HG03175 (cell line): ENCODE results near the gene DNAAF2.
"Not testable (repeated sequence)": the region's sequence is repeated elsewhere in the genome, so short reads cannot be mapped to it uniquely, and the experiment has no call there.

Experiments
- ATAC-seq: cut with Tn5 transposase; IDR thresholded peaks from one replicate; pipeline ENCODE4 v1.9.1; 2021; ENCODE audit warnings: mild to moderate bottlenecking, moderate library complexity; ENCODE audit not compliant: unreplicated experiment

The DNAAF2 gene, protein sequence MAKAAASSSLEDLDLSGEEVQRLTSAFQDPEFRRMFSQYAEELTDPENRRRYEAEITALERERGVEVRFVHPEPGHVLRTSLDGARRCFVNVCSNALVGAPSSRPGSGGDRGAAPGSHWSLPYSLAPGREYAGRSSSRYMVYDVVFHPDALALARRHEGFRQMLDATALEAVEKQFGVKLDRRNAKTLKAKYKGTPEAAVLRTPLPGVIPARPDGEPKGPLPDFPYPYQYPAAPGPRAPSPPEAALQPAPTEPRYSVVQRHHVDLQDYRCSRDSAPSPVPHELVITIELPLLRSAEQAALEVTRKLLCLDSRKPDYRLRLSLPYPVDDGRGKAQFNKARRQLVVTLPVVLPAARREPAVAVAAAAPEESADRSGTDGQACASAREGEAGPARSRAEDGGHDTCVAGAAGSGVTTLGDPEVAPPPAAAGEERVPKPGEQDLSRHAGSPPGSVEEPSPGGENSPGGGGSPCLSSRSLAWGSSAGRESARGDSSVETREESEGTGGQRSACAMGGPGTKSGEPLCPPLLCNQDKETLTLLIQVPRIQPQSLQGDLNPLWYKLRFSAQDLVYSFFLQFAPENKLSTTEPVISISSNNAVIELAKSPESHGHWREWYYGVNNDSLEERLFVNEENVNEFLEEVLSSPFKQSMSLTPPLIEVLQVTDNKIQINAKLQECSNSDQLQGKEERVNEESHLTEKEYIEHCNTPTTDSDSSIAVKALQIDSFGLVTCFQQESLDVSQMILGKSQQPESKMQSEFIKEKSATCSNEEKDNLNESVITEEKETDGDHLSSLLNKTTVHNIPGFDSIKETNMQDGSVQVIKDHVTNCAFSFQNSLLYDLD

DNA sequence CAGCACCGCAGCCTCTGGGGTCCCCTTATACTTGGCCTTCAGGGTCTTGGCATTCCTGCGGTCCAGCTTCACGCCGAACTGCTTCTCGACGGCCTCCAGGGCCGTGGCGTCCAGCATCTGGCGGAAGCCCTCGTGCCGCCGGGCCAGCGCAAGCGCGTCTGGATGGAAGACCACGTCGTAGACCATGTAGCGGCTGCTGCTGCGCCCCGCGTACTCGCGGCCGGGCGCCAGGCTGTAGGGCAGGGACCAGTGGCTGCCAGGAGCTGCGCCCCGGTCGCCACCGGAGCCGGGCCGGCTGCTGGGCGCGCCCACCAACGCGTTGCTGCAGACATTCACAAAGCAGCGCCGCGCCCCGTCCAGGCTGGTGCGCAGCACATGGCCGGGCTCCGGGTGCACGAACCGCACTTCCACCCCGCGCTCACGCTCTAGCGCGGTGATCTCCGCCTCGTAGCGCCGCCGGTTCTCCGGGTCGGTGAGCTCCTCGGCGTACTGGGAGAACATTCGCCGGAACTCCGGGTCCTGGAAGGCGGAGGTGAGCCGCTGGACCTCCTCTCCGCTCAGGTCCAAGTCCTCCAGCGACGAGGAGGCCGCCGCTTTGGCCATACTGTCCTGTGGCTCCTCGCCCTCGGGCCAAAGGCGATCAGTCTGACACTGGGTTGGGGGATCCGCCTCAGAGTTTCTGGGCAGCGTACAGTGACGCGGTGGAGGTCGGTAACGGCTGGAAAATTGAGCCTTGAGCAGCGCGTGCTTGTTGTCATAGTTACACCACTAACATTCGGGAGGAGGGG lies at the start of gene DNAAF2:
Gene DNAAF2, minus strand, starts transcription at position 698 of the 788 bp plus-strand sequence. Its CDS starts 95 bp downstream, at position 603.
- peak; percentile 35 for ATAC-seq

DNA sequence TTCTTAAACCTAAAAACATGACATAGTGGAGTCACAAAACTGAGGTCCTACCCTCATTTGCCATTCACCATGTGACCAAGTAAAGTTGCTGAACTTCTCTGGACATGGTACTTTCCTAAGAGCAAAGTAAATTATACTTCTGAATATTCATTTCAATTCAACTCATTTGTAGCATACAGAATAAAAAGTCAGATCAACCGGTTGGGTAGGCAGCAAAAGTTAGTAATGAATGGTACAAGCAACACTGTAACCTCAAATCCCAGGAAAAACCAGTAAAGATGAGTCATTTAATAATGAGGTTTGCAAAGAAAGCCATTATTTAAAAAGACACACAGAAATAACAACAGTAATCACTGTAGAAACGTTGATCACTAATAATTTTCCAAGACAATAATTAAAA lies 44.2 kb upstream of the DNAAF2 start:
- no peak for ATAC-seq

DNA sequence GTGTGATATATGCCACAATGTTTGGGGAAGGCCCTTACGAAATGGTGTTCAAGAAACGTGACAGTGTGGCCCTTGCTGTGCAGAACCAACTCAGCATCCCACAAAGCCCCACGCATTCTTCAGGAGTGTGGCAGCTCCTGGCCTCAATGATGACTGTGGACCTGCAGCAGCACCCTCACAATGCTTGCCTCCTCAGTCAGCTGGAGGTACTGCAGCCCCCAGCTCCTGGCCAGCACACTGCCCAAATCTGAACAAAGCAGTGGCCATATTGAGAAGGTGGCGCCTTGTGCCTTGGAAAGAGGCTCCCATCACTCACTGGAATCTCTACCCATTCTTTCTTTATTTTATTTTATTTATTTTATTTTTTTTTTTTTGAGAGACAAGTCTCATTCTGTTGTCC lies 42.6 kb upstream of the DNAAF2 start:
- no peak for ATAC-seq

DNA sequence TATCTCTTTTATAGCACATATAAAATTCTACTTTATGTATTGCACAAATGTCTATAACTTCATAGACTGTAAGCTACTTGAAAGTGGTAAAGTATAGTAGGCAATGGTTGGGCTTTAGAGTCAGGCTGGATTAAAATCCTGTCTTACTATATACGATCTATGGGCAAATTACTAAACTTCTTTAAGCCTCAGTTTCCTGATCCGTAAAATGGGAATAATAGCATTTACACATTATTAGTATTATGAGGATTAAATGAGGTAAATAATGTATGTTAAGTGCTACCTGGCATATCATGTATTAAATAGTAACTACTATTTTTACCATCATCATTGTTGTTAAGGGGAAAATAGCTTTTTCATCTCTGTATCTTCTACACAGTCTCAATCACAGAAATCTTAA lies 38.5 kb upstream of the DNAAF2 start:
- no peak for ATAC-seq

DNA sequence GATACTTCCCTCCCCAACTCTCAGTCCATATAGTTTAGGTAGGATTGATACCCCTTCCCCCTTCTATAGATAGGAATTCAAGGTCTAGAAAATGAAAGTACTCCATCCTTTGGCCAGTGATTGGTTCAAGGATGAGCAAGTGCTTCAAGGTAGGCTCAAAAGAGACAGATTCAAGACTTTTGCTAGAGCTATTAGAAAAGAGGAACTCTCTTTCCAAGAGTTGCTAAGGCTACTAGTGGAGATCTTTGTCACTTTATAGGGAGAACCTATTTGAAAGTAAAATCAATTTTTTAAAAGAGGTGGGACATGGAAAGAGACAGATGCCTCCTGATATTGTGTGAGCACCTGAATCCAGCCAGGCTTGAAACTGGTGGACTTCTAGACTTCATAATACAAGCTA lies 35.4 kb upstream of the DNAAF2 start:
- ATAC-seq: no peak

DNA sequence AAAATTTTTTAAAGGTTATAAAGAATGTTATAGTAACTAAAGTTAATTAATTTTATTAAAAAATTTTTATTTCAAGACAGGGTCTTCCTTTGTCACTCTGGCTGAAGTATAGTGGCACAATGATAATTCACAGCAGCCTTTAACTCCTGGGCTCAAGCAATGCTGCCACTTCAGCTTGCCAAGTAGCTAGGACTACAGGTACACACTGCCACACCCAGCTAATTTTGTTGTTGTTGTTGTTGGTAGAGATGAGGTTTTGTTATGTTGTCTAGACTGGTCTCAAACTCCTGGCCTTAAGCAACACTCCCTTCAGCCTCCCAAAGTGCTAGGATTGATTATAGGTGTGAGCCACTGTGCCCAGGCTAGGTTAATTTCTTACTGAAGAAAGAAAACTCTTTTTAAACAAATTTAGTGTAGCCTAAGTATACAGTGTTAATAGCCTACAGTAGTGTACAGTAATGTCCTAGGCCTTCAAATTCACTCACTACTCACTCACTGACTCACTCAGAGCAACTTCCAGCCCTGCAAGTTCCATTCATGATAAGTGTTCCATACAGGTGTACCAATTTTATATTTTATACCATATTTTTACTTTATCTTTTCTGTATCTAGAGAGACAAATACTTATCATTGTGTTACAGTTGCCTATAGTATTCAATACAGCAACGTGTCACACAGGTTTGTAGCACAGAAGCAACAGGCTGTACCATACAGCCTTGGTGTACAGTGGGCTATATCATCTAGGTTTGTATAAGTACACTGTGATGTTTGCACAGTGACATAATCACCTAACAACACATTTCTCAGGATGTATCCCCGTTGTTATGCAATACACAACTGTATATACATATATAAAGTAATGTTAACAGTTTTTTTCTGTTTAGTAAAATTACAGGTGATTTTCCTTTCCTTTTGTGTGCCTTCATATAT lies 24.7 kb upstream of the DNAAF2 start:
- ATAC-seq: no peak

DNA sequence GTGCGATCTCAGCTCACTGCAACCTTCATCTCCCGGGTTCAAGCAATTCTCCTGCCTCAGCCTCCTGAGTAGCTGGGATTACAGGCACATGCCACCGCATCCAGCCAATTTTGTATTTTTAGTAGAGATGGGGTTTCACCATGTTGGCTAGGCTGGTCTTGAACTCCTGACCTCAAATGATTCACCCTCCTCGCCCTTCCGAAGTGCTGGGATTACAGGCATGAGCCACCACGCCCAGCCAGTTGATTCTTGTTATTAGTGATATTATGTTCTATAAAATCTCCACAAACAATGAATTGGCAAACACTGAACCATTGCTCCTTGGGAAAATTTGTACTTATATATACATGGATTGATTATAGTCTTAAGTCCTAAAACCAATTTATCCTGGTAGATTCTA lies 22.5 kb upstream of the DNAAF2 start:
- not testable (repeated sequence) for ATAC-seq

DNA sequence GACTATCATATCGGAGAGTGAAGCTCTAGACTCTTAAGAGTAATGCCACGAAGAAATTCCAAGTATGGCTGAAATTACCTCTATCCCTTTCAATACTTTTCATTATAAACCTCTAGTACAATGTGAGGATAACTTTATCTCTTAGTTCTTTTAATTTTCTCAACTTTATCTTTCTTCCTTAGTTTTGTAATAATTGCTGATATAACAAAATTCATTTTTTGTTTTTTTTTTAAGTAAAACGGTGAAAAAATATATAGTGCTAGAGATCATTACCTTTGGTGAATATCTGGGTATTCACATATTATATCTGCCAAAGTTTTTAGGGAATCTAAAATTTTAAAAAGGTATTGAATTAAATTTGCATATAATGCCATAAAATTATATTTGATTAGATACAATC lies 19.5 kb upstream of the DNAAF2 start:
- no peak for ATAC-seq

DNA sequence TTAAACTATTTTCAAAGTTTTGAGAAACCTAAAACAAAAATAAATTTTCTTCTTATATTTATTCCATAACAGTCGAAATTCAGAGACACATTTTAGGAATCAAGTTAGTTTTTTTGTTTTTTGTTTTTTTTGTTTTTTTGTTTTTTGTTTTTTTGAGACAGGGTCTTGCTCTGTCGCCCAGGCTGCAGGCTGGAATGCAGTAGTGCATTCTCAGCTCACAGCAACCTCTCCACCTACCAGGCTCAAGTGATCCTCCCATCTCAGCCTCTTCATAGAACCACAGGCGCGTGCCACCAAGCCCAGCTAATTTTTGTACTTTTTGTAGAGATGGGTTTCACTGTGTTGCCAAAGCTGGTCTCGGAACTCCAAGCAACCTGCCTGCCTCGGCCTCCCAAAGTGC lies 18.5 kb upstream of the DNAAF2 start:
- ATAC-seq: no peak

DNA sequence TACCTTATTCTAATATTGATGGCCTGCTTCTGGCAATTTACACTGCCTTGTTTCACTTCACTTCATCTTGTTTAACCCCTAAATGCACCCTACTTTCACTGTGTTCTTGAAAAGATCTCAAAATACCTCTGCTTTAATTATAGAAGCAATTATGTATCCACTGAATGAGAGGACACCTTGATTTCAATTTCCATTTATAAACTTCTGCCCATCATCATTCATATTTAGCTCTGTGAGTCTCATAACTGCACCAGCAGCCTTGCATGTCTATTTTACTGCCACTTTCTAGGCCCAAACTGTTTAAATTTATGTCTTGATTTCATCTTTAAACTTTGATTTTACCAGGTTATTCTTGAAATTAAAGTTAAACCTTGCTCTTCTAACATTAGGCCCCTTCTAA lies 7.1 kb upstream of the DNAAF2 start:
- no peak for ATAC-seq

DNA sequence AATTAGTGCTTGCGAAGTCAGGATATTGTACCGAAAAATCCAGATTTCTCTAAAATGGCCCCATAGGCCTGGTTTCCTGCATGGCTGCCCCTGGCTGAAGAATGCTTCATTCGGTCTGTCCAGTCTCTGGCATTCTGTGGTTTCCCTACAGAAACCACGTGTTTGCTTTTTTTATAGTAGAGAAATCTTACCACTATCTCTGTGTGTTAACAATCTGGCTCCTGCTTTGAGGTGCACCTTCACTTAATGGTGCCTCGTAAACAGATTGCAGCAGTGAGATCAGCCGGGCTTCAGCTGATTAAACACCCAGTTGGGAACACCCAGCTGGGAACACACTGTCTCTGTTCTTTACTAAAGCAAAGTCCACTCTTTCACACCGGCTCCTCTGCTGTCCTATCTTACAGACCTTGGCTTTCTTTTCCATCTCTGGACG lies 6.7 kb upstream of the DNAAF2 start:
- ATAC-seq: no peak

DNA sequence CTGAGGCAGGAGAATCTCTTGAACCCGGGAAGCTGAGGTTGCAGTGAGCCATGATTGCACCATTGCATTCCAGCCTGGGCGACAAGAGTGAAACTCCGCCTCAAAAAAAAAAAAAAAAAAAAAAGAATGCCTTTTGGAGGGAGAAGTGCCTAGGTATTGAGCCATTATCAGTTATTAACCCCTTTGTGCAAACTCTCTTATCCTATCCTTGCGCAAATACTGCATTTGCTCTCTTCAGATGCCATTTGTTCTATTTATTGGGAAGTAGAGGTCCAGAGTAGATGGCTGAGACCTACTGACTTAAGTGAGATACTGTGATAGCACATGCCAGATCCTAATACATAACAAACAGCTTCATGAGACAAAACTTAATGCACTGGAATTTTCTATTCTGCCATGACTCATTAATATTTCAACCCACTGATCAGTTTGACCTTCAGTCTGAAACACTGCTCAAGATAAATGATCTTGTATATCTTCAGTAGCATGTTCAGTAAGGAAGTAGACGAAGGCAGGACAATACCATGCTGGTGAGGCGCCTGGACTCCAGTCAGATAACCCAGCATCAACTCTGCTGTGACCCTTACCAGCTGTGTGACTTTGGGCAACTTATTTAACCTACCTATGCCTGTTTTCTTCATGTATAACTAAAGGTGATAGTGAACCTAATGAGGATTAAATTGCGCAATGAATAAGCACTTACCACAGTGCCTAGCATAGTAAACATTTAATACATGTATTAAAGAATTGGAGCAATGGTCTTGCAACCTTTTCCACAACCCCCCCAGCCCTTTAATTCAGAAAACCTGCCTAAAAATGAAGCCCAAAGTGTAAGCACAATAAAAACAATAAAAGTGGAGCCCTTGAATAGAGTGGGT lies 5.7 kb upstream of the DNAAF2 start:
- no peak for ATAC-seq

DNA sequence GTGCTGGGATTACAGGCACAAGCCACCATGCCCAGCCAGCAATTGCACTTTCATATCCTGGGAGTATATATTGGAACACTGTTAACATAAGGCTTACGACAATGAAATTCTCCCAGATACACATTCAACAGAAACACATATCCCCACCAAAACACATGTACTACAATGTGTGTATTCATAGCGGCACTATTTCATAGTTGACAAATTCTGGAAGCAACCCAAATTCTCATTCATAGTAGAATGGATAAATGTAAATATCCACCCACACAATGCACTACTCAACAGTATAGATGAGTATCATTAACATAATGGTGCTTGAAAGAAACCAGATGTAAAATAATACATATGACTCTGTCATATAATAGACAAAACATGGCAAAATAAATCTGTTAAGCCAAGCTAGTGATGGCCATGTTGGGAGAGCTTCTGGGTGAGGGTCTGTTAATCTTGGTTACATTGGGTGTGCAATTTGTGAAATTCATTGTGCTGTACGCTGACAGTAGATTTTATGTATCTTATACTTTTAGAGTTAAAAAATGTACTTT lies 2.6 kb upstream of the DNAAF2 start:
- ATAC-seq: no peak

DNA sequence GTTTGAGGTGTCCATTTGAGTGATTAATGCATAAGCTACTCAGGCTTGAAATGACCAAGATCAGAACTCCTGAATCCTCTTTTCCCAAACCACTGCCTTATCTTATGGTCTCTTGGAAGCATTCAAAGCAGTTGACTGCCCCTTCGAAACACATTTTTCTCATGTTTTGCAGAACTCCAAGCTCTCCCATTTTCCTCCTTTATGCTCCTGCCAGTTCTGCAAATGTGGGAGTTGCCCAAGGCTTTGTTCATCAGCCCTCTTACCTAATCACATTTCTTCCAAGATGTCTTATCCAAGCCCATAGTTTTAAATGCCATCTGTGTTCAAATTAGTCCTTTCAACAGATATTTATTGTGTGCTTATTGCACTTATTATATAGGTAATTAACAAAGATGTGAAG lies 1.8 kb upstream of the DNAAF2 start:
- no peak for ATAC-seq

DNA sequence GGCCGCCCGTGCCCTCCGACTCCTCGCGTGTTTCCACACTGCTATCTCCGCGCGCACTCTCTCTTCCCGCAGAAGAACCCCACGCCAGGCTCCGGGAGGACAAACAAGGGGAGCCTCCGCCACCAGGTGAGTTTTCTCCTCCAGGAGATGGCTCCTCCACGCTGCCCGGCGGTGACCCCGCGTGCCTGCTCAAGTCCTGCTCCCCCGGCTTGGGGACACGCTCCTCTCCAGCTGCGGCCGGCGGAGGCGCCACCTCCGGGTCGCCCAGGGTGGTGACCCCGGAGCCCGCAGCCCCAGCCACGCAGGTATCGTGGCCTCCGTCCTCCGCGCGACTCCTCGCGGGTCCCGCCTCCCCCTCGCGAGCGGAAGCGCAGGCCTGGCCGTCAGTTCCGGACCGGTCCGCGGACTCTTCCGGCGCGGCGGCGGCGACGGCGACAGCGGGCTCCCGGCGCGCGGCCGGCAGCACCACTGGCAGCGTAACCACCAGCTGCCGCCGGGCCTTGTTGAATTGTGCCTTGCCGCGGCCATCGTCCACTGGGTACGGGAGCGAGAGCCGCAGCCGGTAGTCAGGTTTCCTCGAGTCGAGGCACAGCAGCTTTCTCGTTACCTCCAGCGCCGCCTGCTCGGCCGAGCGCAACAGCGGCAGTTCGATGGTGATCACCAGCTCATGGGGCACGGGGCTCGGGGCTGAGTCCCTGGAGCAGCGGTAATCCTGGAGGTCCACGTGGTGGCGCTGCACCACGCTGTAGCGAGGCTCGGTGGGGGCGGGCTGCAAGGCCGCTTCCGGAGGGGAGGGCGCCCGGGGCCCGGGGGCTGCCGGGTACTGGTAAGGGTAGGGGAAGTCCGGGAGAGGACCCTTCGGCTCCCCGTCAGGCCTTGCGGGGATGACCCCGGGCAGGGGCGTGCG lies 1.2 kb downstream of the DNAAF2 start:
- ATAC-seq: peak; percentile 79

DNA sequence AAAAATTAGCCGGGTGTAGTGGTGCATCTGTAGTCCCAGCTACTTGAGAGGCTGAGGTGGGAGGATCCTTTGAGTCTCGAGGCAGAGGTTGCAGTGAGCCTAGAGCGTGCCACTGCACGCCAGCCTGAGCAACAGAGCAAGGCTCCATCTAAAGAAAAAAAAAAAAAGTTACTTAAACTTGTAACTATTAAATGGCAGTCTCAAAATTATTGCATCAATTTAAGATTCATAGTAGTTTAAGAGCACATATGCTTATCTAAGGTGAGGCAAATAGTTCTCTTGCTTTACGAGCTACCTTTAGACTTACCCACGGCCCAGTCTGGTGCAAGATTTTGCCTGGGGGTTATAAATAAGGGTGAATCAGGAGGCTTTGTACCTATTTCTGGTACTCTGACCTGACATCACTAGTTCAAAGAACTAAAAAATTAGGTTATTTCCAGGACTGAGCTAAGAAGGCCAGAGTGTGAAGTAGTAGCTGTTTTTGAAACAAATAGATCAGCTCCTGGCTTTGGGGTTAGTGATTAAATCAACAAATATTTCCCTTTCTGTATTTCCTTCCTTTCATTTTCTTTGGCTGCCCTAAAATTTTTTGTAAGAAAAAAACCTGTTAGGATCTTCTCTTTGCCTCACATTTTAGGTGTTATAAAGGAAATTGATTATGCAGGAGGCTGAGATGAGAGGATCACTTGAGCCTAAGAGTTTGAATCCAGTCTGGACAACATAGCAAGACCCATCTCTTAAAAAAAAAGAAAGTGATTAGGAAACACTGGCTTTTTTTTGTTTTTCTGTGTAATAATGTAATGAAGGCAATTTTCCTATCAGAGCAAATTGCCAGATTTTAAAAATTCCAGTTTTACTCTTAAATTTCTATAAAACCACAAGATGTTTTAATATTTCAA lies 10.9 kb downstream of the DNAAF2 start:
- ATAC-seq: no peak

DNA sequence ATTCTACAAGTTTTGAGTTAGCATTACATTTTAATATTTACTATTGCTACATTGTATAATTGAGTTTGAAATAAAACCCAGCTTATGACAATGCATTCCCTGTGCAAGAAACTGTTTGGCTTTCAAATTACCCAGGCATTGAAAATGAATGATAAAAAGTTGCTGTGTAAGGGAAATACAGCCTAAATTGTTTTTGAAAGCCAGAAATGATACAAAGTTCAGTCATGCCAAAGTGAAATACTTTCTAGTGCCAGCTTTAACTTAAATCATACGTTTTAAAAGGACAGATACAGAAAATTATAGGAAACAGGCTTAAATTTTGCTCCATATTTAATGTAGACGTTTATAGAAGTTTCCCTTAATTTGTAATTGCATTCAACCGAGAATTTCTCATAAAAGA lies 11.7 kb downstream of the DNAAF2 start:
- no peak for ATAC-seq
